Measurements from ENCODE around the gene TAF4.

DNA sequence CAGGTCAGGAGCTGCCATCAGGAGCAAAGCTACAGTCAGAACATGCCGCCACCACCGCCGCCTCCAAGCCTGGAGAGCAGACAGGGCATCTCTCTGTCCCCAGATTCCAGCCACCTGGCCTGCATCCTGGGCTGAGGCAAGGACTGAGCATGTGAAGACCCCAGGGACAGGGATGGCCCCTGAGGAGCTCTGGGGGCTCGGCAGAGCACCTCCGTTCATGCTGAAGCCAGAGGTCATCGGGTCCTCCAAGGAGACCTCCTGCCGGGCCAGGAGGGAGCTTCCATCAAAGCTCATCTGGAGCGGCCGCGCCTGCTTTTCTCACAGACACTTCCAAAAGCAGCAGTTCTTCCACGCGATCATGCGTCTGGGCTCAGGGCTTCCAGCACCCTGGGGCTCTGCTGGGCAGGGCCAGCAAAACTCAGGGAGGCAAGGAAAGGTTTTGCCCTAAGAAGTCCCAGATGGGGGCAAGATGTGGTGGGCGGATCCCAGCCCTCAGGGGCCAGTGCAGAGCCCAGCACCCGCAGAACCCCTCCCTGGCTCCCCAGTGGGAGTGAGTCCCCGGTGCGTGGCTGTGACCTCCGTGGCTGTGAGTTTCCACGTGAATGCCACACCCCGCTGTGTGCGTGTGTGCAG is 138.4 kb downstream of the TAF4 start:
- no peak for TF ChIP-seq DNMT1 (CRISPR knock-in tag; IDR thresholded peaks at IDR 0.05)
- TF ChIP-seq ZNF589 (CRISPR knock-in tag; conservative IDR thresholded peaks at IDR 0.05): no peak
- TF ChIP-seq, protein P1, sequence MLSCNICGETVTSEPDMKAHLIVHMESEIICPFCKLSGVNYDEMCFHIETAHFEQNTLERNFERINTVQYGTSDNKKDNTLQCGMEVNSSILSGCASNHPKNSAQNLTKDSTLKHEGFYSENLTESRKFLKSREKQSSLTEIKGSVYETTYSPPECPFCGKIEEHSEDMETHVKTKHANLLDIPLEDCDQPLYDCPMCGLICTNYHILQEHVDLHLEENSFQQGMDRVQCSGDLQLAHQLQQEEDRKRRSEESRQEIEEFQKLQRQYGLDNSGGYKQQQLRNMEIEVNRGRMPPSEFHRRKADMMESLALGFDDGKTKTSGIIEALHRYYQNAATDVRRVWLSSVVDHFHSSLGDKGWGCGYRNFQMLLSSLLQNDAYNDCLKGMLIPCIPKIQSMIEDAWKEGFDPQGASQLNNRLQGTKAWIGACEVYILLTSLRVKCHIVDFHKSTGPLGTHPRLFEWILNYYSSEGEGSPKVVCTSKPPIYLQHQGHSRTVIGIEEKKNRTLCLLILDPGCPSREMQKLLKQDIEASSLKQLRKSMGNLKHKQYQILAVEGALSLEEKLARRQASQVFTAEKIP (CRISPR knock-in tag; IDR thresholded peaks at IDR 0.05; ENCODE audit: borderline replicate concordance): no peak
- TF ChIP-seq ZC3H4 (CRISPR knock-in tag; IDR thresholded peaks at IDR 0.05; ENCODE audit: borderline replicate concordance): no peak

All from HepG2 (cell line).